GM12874 (cell line): ENCODE results near the gene TDP1.

ENCODE experiments used
- TF ChIP-seq, protein P1 (sequence below): IDR thresholded peaks from 2 replicates; pipeline ENCODE4 v1.5.1; 2011; ENCODE audit warnings: low read depth, mild to moderate bottlenecking, control low read depth, low read length, moderate library complexity; ENCODE audit not compliant: insufficient read depth

TDP1 gene

DNA sequence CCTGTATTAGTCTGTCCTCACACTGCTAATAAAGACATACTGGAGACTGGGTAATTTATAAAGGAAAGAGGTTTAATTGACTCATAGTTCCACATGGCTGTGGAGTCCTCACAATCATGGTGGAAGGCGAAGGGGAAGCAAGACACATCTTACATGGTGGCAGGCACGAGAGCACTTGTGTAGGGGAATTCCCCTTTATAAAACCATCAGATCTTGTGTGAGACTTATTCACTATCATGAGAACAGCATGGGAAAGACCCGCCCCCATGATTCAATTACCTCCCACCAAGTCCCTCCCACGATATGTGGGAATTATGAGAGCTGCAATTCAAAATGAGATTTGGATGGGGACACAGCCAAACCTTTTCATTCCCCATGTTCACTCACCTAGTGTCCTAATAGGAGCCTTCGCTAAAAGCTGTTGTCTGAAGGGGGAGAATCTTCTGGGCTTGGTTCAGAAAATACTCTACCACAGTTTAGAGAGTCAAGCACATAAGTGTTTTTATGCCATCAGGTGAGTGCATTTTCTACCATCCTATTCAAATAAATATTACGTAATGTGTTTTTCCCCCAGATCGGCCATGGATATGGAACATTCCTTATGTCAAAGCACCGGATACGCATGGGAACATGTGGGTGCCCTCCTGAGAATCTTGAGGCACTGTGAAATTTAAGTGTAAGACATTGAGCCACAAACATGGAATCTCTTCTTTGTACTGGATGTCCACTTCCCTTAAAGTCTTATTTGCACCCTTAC lies 86.9 kb downstream of the TDP1 start:
- TF ChIP-seq, protein P1, sequence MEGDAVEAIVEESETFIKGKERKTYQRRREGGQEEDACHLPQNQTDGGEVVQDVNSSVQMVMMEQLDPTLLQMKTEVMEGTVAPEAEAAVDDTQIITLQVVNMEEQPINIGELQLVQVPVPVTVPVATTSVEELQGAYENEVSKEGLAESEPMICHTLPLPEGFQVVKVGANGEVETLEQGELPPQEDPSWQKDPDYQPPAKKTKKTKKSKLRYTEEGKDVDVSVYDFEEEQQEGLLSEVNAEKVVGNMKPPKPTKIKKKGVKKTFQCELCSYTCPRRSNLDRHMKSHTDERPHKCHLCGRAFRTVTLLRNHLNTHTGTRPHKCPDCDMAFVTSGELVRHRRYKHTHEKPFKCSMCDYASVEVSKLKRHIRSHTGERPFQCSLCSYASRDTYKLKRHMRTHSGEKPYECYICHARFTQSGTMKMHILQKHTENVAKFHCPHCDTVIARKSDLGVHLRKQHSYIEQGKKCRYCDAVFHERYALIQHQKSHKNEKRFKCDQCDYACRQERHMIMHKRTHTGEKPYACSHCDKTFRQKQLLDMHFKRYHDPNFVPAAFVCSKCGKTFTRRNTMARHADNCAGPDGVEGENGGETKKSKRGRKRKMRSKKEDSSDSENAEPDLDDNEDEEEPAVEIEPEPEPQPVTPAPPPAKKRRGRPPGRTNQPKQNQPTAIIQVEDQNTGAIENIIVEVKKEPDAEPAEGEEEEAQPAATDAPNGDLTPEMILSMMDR, result no peak

DNA sequence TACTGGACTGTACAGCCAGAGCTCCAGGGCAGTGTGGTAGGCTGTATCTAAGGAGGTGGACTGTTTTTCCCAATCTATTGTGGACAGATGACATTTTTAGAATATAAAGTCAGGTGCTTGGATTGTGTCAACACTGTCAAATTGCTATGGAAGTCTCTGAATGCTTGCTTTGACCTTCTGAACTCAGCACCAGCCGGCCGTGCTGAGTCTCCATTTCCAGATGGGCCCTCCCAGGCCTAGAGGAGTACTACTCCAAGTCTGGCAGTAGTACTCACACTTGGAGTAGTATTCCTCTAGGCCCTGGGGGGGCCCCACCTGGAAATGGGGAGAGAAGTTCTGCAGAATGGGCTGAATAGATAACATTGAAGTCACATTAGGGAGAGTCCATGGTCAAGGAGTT lies 89.9 kb downstream of the TDP1 start:
- TF ChIP-seq, protein P1, result no peak

GRCh38 chr14:90049390-90049789 lies 93.7 kb downstream of the TDP1 start:
- TF ChIP-seq, protein P1, result no peak

DNA sequence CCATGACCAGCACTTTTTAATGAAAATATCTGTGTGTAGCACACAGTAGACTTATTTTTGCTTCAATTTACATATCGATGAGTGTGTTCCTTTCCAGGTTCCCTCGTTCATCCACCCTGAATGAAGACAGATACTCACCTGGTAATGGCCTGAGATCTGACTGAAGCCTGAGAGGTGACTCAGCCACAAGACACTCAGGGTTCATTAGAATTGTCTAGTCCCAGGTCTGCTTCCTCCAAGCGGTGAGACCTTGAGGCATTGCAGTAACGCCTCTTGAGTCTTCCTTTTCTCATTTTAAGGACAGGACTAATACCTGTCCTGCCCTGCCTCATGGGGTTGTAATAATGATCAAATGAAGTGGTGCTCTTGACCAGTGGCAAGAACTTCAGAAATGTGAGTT lies 94.5 kb downstream of the TDP1 start:
- TF ChIP-seq, protein P1, result no peak

DNA sequence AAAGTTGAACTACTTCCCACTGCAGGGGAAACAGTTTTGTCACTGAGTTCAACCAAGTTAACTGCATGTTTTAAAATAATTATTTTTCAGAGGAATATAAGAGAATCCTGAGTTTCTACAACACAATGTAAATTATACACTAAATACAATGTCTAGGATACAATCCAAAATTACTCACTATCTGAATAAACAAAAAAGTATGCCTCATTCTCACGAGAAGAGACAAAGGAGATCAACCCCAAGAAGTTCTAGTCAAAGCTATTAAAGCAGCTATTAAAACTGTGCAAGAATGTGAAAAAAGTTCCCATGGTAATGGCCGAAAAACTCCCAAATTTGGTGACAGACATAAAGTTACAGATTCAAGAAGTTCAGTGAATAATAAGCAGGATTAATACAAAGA lies 97.3 kb downstream of the TDP1 start:
- TF ChIP-seq, protein P1, result no peak

DNA sequence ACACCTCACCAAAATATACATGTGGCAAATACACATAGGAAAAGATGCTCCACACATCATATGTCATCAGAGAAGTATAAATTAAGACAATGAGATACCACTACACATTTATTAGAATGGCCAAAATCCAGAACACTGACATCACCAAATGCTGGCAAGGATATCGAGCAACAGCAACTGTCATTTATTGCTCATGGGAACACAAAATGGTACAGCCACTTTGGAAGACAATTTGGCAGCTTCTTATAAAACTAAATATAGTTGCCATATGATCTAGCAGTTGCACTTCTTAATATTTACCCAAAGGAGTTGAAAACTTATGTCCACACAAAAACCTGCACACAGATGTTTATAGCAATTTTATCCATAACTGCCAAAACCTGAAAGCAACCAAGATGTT lies 99.1 kb downstream of the TDP1 start:
- TF ChIP-seq, protein P1, result no peak

DNA sequence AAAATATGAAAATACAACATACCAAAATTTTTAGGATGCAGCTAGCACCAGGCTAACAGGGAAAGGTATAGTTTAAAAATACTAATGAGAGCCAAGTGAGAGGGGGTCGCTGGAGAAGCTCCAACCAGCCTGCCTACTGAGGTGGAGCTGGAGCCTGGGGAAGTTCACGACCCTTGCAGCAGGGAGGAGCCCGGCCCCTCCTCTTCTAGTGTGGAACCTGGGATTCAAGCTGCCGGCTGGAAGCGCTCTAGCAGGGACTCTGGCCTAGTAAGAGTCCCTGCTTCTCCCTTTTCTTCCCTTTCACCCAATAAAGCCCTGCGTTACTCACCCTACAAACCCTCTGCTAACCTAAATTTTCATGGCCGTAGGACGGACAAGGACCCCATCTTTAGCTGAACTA lies 101.1 kb downstream of the TDP1 start:
- TF ChIP-seq, protein P1, result no peak
